ENCODE results near the gene HARS1.
"Not testable (repeated sequence)": the region's sequence is repeated elsewhere in the genome, so short reads cannot be mapped to it uniquely, and the experiment has no call there.

The HARS1 gene

GRCh38 chr5:140674211-140674610 lies 17.0 kb downstream of the HARS1 start:
- DNase-seq = no peak

GRCh38 chr5:140673187-140673976 lies 17.8 kb downstream of the HARS1 start, which contains the start of gene DND1:
DND1 (minus strand) TSS chr5:140673576; CDS start chr5:140673542, 34 bp downstream.
- no peak for DNase-seq

GRCh38 chr5:140672455-140673186 lies 18.5 kb downstream of the HARS1 start:
- DNase-seq = no peak

GRCh38 chr5:140671472-140672125 lies 19.6 kb downstream of the HARS1 start:
- no peak for DNase-seq

- DNase-seq = not testable (repeated sequence)
Observed at GRCh38 chr5:140671035-140671434, 20.1 kb downstream of the HARS1 start.

GRCh38 chr5:140664359-140665119 lies 26.6 kb downstream of the HARS1 start, which contains the start of gene WDR55:
WDR55 (plus strand) TSS chr5:140664904; CDS start chr5:140664913, 9 bp downstream.
- peak; percentile 80 to 90 for DNase-seq

GRCh38 chr5:140664030-140664358 lies 27.2 kb downstream of the HARS1 start:
- no peak for DNase-seq

- not testable (repeated sequence) for DNase-seq
Observed at GRCh38 chr5:140660371-140660770, 30.8 kb downstream of the HARS1 start.

- DNase-seq = no peak
Observed at GRCh38 chr5:140658870-140659269, 32.3 kb downstream of the HARS1 start.

- no peak for DNase-seq
Observed at GRCh38 chr5:140647042-140647419, 44.1 kb downstream of the HARS1 start.

- no peak for DNase-seq
Observed at GRCh38 chr5:140642718-140643117, 48.5 kb downstream of the HARS1 start.

- DNase-seq = no peak
Observed at GRCh38 chr5:140641716-140642115, 49.5 kb downstream of the HARS1 start.

GRCh38 chr5:140639148-140639981 lies 51.8 kb downstream of the HARS1 start, which contains the start of gene TMCO6:
TMCO6 (plus strand) TSS chr5:140639451; CDS start chr5:140639528, 77 bp downstream.
- DNase-seq = peak; percentile 88 to 89

- not testable (repeated sequence) for DNase-seq
Observed at GRCh38 chr5:140638898-140639147, 52.3 kb downstream of the HARS1 start.

- no peak for DNase-seq
Observed at GRCh38 chr5:140637371-140638100, 53.6 kb downstream of the HARS1 start.

GRCh38 chr5:140635291-140636257 lies 55.6 kb downstream of the HARS1 start:
- no peak for DNase-seq

GRCh38 chr5:140634103-140634502 lies 57.1 kb downstream of the HARS1 start:
- no peak for DNase-seq

GRCh38 chr5:140633501-140633900 lies 57.7 kb downstream of the HARS1 start:
- DNase-seq = no peak

- no peak for DNase-seq
Observed at GRCh38 chr5:140633021-140633471, 58.1 kb downstream of the HARS1 start, which contains the start of gene CD14. CD14 (minus strand) TSS chr5:140633175; CDS start chr5:140633071, 104 bp downstream.

All from NCI-H2081 (cell line).